Measurements from ENCODE around the gene ROCK2.

The ROCK2 gene

GRCh38 chr2:11279398-11279797 lies 65.0 kb downstream of the ROCK2 start:
- no peak for TF ChIP-seq TAF1 (IDR thresholded peaks at IDR 0.05; ENCODE audit: borderline replicate concordance, insufficient read depth, low read length)

- TF ChIP-seq TAF1 (IDR thresholded peaks at IDR 0.05; ENCODE audit: borderline replicate concordance, insufficient read depth, low read length) (no peak), POLR2AphosphoS5 (IDR thresholded peaks at IDR 0.05; ENCODE audit: low read depth, low read length) (no peak), REST (IDR thresholded peaks at IDR 0.05; ENCODE audit: insufficient read depth in 1 of 2, low read depth in 2 of 2, low read length in 2 of 2) (no peak), SIN3A (IDR thresholded peaks at IDR 0.05; ENCODE audit: borderline replicate concordance, insufficient read depth, low read length) (no peak), FOXP2 (optimal IDR thresholded peaks at IDR 0.05; ENCODE audit: borderline replicate concordance, extremely low read depth, extremely low read length, insufficient read depth) (no peak)
Measured at GRCh38 chr2:11278219-11278618, 66.2 kb downstream of the ROCK2 start.

- TF ChIP-seq FOXP2 (optimal IDR thresholded peaks at IDR 0.05; ENCODE audit: borderline replicate concordance, extremely low read depth, extremely low read length, insufficient read depth) (no peak), SIN3A (IDR thresholded peaks at IDR 0.05; ENCODE audit: borderline replicate concordance, insufficient read depth, low read length) (no peak), TAF1 (IDR thresholded peaks at IDR 0.05; ENCODE audit: borderline replicate concordance, insufficient read depth, low read length) (no peak), POLR2AphosphoS5 (IDR thresholded peaks at IDR 0.05; ENCODE audit: low read depth, low read length) (no peak)
Measured at GRCh38 chr2:11275910-11276309, 68.5 kb downstream of the ROCK2 start.

- TF ChIP-seq POLR2AphosphoS5 (IDR thresholded peaks at IDR 0.05; ENCODE audit: low read depth, low read length) (no peak), REST (IDR thresholded peaks at IDR 0.05; ENCODE audit: insufficient read depth in 1 of 2, low read depth in 2 of 2, low read length in 2 of 2) (no peak), TAF1 (IDR thresholded peaks at IDR 0.05; ENCODE audit: borderline replicate concordance, insufficient read depth, low read length) (no peak), FOXP2 (optimal IDR thresholded peaks at IDR 0.05; ENCODE audit: borderline replicate concordance, extremely low read depth, extremely low read length, insufficient read depth) (no peak), SIN3A (IDR thresholded peaks at IDR 0.05; ENCODE audit: borderline replicate concordance, insufficient read depth, low read length) (no peak)
Measured at GRCh38 chr2:11270891-11271290, 73.5 kb downstream of the ROCK2 start.

- TF ChIP-seq FOXP2 (optimal IDR thresholded peaks at IDR 0.05; ENCODE audit: borderline replicate concordance, extremely low read depth, extremely low read length, insufficient read depth) (no peak), SIN3A (IDR thresholded peaks at IDR 0.05; ENCODE audit: borderline replicate concordance, insufficient read depth, low read length) (no peak), REST (IDR thresholded peaks at IDR 0.05; ENCODE audit: insufficient read depth in 1 of 2, low read depth in 2 of 2, low read length in 2 of 2) (no peak), POLR2AphosphoS5 (IDR thresholded peaks at IDR 0.05; ENCODE audit: low read depth, low read length) (no peak), TAF1 (IDR thresholded peaks at IDR 0.05; ENCODE audit: borderline replicate concordance, insufficient read depth, low read length) (no peak)
Measured at GRCh38 chr2:11267931-11268330, 76.5 kb downstream of the ROCK2 start.

GRCh38 chr2:11264818-11265217 lies 79.6 kb downstream of the ROCK2 start:
- TF ChIP-seq POLR2AphosphoS5 (IDR thresholded peaks at IDR 0.05; ENCODE audit: low read depth, low read length) (no peak), SIN3A (IDR thresholded peaks at IDR 0.05; ENCODE audit: borderline replicate concordance, insufficient read depth, low read length) (no peak), REST (IDR thresholded peaks at IDR 0.05; ENCODE audit: insufficient read depth in 1 of 2, low read depth in 2 of 2, low read length in 2 of 2) (no peak), TAF1 (IDR thresholded peaks at IDR 0.05; ENCODE audit: borderline replicate concordance, insufficient read depth, low read length) (no peak), FOXP2 (optimal IDR thresholded peaks at IDR 0.05; ENCODE audit: borderline replicate concordance, extremely low read depth, extremely low read length, insufficient read depth) (no peak)

Measured in PFSK-1 (cell line).